ENCODE measurements around the gene GPR42.
"Not testable (repeated sequence)": the region's sequence is repeated elsewhere in the genome, so short reads cannot be mapped to it uniquely, and the experiment has no call there.

GPR42 gene

GRCh38 chr19:35357867-35358573, 12.8 kb upstream of the GPR42 start, which contains the start of gene FFAR3:
Gene FFAR3 (plus strand): TSS chr19:35358460. CDS start chr19:35358891, 431 bp downstream.
- TF ChIP-seq CTCF (IDR thresholded peaks at IDR 0.05; ENCODE audit: low read depth, low read length, missing control alignments): no peak
- no peak within 1 kb of the TSS for H3K4me3 ChIP-seq (ENCODE audit: low read depth, low read length)
- no peak for DNase-seq (ENCODE audit: low read depth)

GRCh38 chr19:35358834-35359233, 12.0 kb upstream of the GPR42 start:
- DNase-seq (ENCODE audit: low read depth); H3K4me3 ChIP-seq (ENCODE audit: low read depth, low read length): not testable (repeated sequence)

GRCh38 chr19:35359395-35359794, 11.5 kb upstream of the GPR42 start:
- not testable (repeated sequence) for DNase-seq (ENCODE audit: low read depth); H3K4me3 ChIP-seq (ENCODE audit: low read depth, low read length)

GRCh38 chr19:35360081-35360480, 10.8 kb upstream of the GPR42 start:
- not testable (repeated sequence) for H3K4me3 ChIP-seq (ENCODE audit: low read depth, low read length); DNase-seq (ENCODE audit: low read depth)

- TF ChIP-seq CTCF (IDR thresholded peaks at IDR 0.05; ENCODE audit: low read depth, low read length, missing control alignments): no peak
- DNase-seq (ENCODE audit: low read depth): no peak
- no peak overlapping the region for H3K4me3 ChIP-seq (ENCODE audit: low read depth, low read length)
Observed at GRCh38 chr19:35360880-35361420, 9.9 kb upstream of the GPR42 start.

GRCh38 chr19:35362261-35363000, 8.4 kb upstream of the GPR42 start:
- TF ChIP-seq CTCF (IDR thresholded peaks at IDR 0.05; ENCODE audit: low read depth, low read length, missing control alignments): no peak
- DNase-seq (ENCODE audit: low read depth): no peak
- no peak overlapping the region for H3K4me3 ChIP-seq (ENCODE audit: low read depth, low read length)

GRCh38 chr19:35363001-35363590, 7.8 kb upstream of the GPR42 start:
- H3K4me3 ChIP-seq (ENCODE audit: low read depth, low read length): no peak overlapping the region
- TF ChIP-seq CTCF (IDR thresholded peaks at IDR 0.05; ENCODE audit: low read depth, low read length, missing control alignments): no peak
- DNase-seq (ENCODE audit: low read depth): no peak

GRCh38 chr19:35363711-35364425, 7.0 kb upstream of the GPR42 start:
- no peak overlapping the region for H3K4me3 ChIP-seq (ENCODE audit: low read depth, low read length)
- no peak for TF ChIP-seq CTCF (IDR thresholded peaks at IDR 0.05; ENCODE audit: low read depth, low read length, missing control alignments)
- DNase-seq (ENCODE audit: low read depth): no peak
